GM18517 (cell line): Measurements from ENCODE around the gene OSBPL10.
A peak's percentile ranks its signal among the peaks of the same experiment; 100 is the strongest.
"Not testable (repeated sequence)": the region's sequence is repeated elsewhere in the genome, so short reads cannot be mapped to it uniquely, and the experiment has no call there.

Source experiments
- ATAC-seq: cut with Tn5 transposase; IDR thresholded peaks from one replicate; pipeline ENCODE4 v1.9.1; 2021; ENCODE audit warnings: mild to moderate bottlenecking, moderate library complexity; ENCODE audit not compliant: unreplicated experiment

The OSBPL10 gene

GRCh38 chr3:31723701-31724100 is 257.4 kb downstream of the OSBPL10 start:
- ATAC-seq: no peak

- ATAC-seq: no peak
These were observed 259.4 kb downstream of the OSBPL10 start for GRCh38 chr3:31721676-31722075.

GRCh38 chr3:31714495-31715280 is 266.4 kb downstream of the OSBPL10 start:
- ATAC-seq: no peak

- no peak for ATAC-seq
These were observed 267.2 kb downstream of the OSBPL10 start for GRCh38 chr3:31713816-31714215.

GRCh38 chr3:31710123-31710803 is 270.8 kb downstream of the OSBPL10 start:
- no peak for ATAC-seq

- ATAC-seq: no peak
These were observed 271.5 kb downstream of the OSBPL10 start for GRCh38 chr3:31709526-31709925.

GRCh38 chr3:31709005-31709404 is 272.1 kb downstream of the OSBPL10 start:
- no peak for ATAC-seq

GRCh38 chr3:31707286-31707685 is 273.8 kb downstream of the OSBPL10 start:
- ATAC-seq: no peak

- ATAC-seq: no peak
These were observed 275.3 kb downstream of the OSBPL10 start for GRCh38 chr3:31705736-31706135.

- ATAC-seq: no peak
These were observed 276.4 kb downstream of the OSBPL10 start for GRCh38 chr3:31704591-31705179.

- no peak for ATAC-seq
These were observed 276.9 kb downstream of the OSBPL10 start for GRCh38 chr3:31704156-31704555.

GRCh38 chr3:31701286-31701685 is 279.8 kb downstream of the OSBPL10 start:
- no peak for ATAC-seq

- no peak for ATAC-seq
These were observed 281.6 kb downstream of the OSBPL10 start for GRCh38 chr3:31699309-31699953.

- no peak for ATAC-seq
These were observed 284.1 kb downstream of the OSBPL10 start for GRCh38 chr3:31696815-31697548.

- no peak for ATAC-seq
These were observed 285.1 kb downstream of the OSBPL10 start for GRCh38 chr3:31696009-31696297.

- peak; percentile 49 for ATAC-seq
These were observed 285.6 kb downstream of the OSBPL10 start for GRCh38 chr3:31695280-31696008.

GRCh38 chr3:31693346-31693745 is 287.7 kb downstream of the OSBPL10 start:
- ATAC-seq: no peak

GRCh38 chr3:31692751-31693150 is 288.3 kb downstream of the OSBPL10 start:
- no peak for ATAC-seq

GRCh38 chr3:31690771-31691170 is 290.3 kb downstream of the OSBPL10 start:
- ATAC-seq: no peak

- not testable (repeated sequence) for ATAC-seq
These were observed 291.5 kb downstream of the OSBPL10 start for GRCh38 chr3:31689523-31689922.
